Left lobe of liver (tissue), 2 donors: ENCODE measurements around the gene TPO. TPM values are rescaled to one million over a fixed set of nuclear protein-coding genes. Genes with fewer than 3 reads are reported as not detected.
"Not testable (repeated sequence)": the region's sequence is repeated elsewhere in the genome, so short reads cannot be mapped to it uniquely, and the experiment has no call there.

Source experiments
- ATAC-seq: fragments of 200-7000 bp; cut with Tn5 transposase; one replicate; pipeline ENCODE4 v1.9.1; 2020; ENCODE audit warnings: mild to moderate bottlenecking, moderate library complexity
- DNase-seq: peaks from one replicate; pipeline ENCODE4 v3.0.0-alpha.2; 2020; ENCODE audit warnings: low spot score
- total RNA-seq: library from RNA; stranded (reverse); gene quantifications from one replicate; pipeline ENCODE4 v1.2.1, GENCODE V29; 2021
- donor health status: DM: no; HTN: no; CAD: no; lungs with moderate emphysema.
- donor health status: DM: no; HTN: yes; CAD: no.

The TPO gene
- total RNA-seq, 1 donor from 2014 or later, result not detected

GRCh38 chr2:1571477-1572417 is 158.5 kb downstream of the TPO start:
- DNase-seq, result no peak
- no peak for ATAC-seq

GRCh38 chr2:1572638-1573037 is 159.4 kb downstream of the TPO start:
- DNase-seq, result no peak
- no peak for ATAC-seq

GRCh38 chr2:1577846-1578245 is 164.6 kb downstream of the TPO start:
- DNase-seq (no peak), ATAC-seq (no peak)

- ATAC-seq, DNase-seq: not testable (repeated sequence)
Observed at GRCh38 chr2:1581257-1581964, 168.1 kb downstream of the TPO start.

- no peak for ATAC-seq
- DNase-seq, result no peak
Observed at GRCh38 chr2:1581965-1582625, 168.8 kb downstream of the TPO start.

GRCh38 chr2:1582891-1583341 is 169.7 kb downstream of the TPO start:
- DNase-seq (no peak), ATAC-seq (no peak)

GRCh38 chr2:1584051-1584531 is 170.8 kb downstream of the TPO start:
- no peak for ATAC-seq
- no peak for DNase-seq

- DNase-seq (no peak), ATAC-seq (no peak)
Observed at GRCh38 chr2:1584691-1585485, 171.6 kb downstream of the TPO start.

- ATAC-seq (no peak), DNase-seq (no peak)
Observed at GRCh38 chr2:1585635-1586034, 172.4 kb downstream of the TPO start.

- ATAC-seq, result no peak
- no peak for DNase-seq
Observed at GRCh38 chr2:1586251-1586922, 173.1 kb downstream of the TPO start.

GRCh38 chr2:1586923-1587840 is 173.9 kb downstream of the TPO start:
- no peak for ATAC-seq
- no peak for DNase-seq

- ATAC-seq (no peak), DNase-seq (no peak)
Observed at GRCh38 chr2:1588051-1588977, 175.1 kb downstream of the TPO start.

- DNase-seq, result no peak
Observed at GRCh38 chr2:1588978-1589621, 175.8 kb downstream of the TPO start.

GRCh38 chr2:1590596-1591460 is 177.6 kb downstream of the TPO start:
- ATAC-seq, result peak; percentile 43
- no peak for DNase-seq

More at GRCh38 chr2:1588978-1589621, 175.8 kb downstream of the TPO start:
- no peak for ATAC-seq

GRCh38 chr2:1591461-1591770 is 178.2 kb downstream of the TPO start:
- no peak for DNase-seq
- ATAC-seq, result no peak
